NCI-H2107 treated with DMSO at 0.1 percent for 48 hours (cell line): ENCODE results near the gene CHTF18.

Experiments used
- DNase-seq: peaks from one replicate; lab custom pipeline; 2025; ENCODE audit not compliant: unreplicated experiment; lab: John Stamatoyannopoulos, UW

CHTF18 gene

GRCh38 chr16:760065-760464, 28.4 kb upstream of the CHTF18 start:
- DNase-seq: no peak

DNA sequence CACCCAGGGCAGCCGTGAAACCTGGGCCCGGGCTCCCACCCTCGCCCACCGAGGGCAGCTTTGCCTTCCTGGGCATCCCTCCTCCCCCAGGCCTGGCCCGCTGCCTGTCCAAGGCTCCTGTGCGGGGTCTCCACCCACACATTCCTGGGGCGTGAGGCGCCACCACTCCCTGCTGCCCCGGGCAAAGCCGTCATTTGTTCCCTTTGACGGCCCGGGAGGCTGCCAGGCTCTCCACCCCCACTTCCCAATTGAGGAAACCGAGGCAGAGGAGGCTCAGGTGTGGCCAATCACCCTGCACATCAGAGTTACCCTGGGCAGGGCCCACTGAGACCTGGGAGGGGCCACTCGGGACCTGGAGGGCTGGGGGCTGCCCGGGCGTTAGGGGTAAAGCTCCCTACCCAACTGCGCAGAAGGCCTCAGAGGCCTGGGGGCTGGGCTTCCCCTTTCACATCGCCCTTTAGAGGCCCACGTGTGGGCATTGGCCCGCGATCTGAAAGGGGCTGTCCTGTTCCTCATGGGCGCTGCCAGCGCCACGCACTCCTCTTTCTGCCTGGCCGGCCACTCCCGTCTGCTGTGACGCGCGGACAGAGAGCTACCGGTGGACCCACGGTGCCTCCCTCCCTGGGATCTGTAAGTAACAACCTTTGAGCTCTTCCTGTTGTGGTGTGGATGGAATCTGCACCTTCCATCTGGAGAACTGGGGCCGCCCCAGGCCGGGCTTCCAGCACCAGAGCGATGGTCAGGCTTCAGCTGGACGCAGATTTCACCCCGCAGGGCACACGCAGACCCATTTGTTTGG, 27.7 kb upstream of the CHTF18 start, which contains the start of gene MSLN:
Gene MSLN, plus strand, starts transcription at position 190 of the 799 bp plus-strand sequence. CDS start 1,947 bp downstream, outside the sequence.
- no peak for DNase-seq

DNA sequence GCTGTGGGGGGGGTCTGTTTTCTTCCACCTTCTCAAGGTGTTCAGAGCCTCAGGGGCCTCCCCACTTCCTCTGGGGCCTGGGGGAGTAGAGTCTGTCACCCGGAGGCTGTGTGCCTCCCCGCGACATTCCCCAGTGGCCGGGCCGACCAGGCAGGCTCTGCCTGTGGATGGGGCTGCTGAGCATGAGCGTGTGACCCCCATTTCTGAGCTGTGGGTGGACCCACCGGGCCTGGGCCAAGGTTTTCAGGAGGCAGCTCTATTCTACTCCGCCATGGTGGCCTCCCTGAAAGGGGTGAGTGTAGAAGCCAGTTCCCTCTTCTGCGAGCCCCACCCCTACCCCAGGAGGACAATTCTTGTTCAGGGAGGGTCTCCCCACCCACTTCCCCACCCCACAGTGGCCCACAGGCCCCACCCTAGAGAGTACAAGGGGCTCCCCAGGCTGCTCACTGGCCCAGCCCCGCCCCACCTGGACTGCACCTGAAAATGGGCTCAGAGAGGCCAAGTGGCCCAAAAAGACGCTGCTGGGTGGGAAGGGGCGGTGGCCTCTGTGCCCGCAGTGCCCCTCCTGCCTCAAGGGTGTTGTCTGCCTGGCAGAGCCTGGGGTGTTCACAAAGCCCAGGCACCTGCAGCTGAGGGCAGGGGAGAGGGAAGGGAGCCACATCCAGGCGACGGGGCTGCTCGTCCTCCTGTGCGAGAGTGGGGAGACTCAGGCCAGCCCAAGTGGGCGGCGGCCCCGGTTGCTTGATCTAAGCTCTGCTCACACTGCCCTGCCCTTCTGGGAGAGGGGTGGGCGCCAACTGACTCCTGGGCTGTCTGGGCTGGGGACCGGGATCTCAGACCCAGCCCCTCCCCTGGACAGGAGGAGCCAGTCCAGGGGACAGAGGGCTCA, 26.6 kb upstream of the CHTF18 start:
- no peak for DNase-seq

DNA sequence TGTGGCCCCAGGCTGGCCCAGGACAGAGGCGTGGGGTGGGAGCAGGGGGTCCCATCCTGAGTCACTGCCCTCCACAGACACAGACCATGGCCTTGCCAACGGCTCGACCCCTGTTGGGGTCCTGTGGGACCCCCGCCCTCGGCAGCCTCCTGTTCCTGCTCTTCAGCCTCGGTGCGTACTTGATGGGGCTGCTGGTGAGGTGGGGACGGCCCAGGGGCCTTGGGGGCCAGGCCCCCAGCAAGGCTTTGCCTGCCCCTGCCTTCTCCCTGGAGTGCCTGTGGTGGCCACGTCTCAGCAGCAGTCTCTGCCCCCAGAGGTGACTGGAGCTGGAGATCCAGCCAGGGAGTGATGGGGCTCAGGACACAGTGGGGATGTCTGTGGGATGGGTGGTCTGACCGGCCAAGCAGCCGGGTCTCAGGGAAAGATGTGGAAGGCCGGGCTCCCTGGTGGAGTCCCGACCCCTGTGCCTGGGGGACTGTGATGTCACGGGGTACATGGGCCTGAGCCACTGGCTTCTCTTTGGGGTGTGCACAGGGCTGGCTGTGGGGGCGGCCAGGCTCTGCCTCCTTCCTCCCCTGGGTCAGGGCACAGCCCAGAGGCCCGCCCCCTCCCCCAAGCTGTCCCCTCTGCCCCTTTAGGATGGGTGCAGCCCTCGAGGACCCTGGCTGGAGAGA, 25.7 kb upstream of the CHTF18 start:
- DNase-seq: no peak

GRCh38 chr16:763369-764183, 24.8 kb upstream of the CHTF18 start:
- no peak for DNase-seq

- no peak for DNase-seq
Observed at GRCh38 chr16:764184-764750, 24.2 kb upstream of the CHTF18 start.

DNA sequence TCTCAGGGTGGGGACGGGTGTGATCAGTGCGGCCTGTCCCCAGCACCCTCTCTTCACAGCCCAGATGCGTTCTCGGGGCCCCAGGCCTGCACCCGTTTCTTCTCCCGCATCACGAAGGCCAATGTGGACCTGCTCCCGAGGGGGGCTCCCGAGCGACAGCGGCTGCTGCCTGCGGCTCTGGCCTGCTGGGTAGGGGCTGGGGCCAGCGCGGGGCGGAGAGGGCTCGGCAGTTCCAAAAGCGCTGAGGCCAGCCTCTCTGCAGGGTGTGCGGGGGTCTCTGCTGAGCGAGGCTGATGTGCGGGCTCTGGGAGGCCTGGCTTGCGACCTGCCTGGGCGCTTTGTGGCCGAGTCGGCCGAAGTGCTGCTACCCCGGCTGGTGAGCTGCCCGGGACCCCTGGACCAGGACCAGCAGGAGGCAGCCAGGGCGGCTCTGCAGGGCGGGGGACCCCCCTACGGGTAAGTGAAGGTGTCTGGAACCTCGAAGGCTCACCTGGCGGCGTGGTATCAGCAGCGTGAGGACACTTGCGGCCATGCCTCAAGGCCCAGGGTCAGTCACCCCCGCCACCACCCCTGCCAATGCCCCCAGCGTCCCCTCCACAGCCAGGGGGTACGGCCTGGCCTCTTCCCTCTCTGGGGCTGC, 23.5 kb upstream of the CHTF18 start:
- DNase-seq: no peak

DNA sequence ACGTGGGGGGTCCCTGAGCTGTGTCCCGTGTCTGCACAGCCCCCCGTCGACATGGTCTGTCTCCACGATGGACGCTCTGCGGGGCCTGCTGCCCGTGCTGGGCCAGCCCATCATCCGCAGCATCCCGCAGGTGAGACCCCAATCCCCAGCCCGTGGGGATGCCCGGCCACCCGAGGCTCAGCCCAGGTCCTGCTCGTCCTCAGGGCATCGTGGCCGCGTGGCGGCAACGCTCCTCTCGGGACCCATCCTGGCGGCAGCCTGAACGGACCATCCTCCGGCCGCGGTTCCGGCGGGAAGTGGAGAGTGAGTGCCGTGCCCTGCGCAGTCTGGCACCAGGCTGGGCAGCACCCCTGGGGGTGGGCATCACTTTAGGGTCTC, 22.9 kb upstream of the CHTF18 start:
- no peak for DNase-seq

DNA sequence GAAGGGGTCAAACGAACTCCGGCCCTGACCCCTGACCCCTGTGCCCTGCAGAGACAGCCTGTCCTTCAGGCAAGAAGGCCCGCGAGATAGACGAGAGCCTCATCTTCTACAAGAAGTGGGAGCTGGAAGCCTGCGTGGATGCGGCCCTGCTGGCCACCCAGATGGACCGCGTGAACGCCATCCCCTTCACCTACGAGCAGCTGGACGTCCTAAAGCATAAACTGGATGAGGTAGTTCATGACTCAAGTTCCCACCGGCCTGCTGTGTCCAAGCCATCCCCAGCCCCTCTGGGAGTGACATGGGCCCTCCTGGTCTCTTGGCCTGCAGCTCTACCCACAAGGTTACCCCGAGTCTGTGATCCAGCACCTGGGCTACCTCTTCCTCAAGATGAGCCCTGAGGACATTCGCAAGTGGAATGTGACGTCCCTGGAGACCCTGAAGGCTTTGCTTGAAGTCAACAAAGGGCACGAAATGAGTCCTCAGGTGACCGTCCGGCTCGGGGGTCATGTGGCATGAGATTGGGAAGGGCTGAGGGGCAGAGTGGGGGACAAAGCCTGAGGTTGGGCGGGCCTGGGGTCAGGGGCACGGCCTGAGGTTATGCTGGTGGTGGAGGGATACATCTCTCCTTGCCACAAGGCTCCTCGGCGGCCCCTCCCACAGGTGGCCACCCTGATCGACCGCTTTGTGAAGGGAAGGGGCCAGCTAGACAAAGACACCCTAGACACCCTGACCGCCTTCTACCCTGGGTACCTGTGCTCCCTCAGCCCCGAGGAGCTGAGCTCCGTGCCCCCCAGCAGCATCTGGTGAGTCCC, 22.2 kb upstream of the CHTF18 start:
- DNase-seq: no peak

DNA sequence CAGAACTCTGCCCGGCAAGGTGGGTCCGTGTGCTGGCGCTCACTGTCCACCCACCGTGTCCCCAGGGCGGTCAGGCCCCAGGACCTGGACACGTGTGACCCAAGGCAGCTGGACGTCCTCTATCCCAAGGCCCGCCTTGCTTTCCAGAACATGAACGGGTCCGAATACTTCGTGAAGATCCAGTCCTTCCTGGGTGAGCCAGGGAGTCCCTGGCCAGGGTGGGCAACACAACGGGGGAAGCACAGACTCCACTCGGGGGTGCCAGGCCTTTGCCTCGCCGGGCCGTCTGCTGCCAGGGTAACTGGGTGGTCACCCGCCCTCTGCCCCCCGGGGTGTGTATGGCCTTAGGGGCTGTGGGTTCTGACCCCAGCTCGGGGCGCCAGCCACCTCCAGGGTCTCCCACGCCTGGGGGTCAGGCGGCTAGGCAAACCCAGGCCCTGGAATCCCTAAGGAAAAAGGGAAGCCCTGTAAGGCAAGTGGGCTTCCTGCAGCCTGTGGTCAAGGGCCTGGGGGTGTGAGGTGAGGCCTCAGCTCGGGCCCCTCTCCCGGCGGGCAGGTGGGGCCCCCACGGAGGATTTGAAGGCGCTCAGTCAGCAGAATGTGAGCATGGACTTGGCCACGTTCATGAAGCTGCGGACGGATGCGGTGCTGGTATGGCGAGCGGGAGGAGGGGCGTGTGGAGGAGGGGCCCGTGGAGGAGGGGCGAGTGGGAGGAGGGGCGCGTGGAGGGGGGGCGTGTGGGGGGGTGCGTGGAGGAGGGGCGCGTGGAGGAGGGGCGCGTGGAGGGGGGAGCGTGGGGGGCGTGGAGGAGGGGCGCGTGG, 21.4 kb upstream of the CHTF18 start:
- DNase-seq: no peak

GRCh38 chr16:767743-768235, 20.6 kb upstream of the CHTF18 start:
- DNase-seq: no peak

GRCh38 chr16:768428-768827, 20.0 kb upstream of the CHTF18 start:
- no peak for DNase-seq

GRCh38 chr16:769184-769784, 19.1 kb upstream of the CHTF18 start:
- no peak for DNase-seq

DNA sequence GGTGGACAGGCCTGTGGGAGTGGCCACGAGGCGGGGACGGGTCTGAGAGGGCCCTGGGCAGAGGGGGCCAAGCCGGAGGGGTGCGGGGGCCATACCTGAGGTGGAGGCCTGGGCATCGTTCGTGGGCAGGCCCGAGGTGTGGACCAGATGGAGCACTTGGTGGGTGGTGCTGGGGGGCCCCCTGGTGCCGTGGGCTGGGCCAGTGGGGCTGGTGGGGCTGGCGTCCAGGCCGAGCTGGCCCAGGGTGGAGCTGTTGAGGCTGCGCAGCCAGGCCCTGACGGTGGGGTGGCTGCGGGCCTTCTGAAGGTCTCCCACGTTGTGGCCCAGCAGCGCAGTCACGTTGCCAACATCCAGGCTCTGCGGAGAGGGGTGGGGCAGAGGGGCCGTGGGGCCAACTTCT, 18.5 kb upstream of the CHTF18 start:
- DNase-seq: no peak

GRCh38 chr16:770411-770810, 18.0 kb upstream of the CHTF18 start:
- no peak for DNase-seq

DNA sequence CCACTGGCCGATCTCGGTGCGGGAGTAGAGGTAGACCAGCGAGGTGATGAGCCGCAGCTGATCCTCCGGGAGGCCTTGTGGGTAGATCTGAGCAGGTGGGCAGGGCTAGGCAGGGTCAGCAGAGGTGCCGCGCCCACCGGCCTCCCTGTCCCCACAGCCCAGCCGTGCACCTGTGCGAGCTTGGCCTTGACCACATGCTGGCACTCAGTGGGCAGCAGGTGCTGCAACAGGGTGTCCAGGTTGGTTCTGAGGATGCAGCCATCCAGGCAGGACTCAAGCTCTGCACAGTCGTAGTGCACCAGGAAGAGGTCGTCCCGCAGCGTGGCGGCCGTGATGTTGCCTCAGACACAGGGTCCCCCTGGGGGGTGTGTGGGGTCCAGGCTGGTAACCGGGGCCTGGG, 15.5 kb upstream of the CHTF18 start:
- DNase-seq: no peak

- no peak for DNase-seq
Observed at GRCh38 chr16:774086-775001, 14.1 kb upstream of the CHTF18 start.
